ENCODE results near the gene UBE2J2. TPM values are rescaled to one million over a fixed set of nuclear protein-coding genes. Genes with fewer than 3 reads are reported as not detected.

UBE2J2 gene
- total RNA-seq, 1 experiment from 2014 or later, result 54.2 TPM

GRCh38 chr1:1222575-1223225, 51.0 kb downstream of the UBE2J2 start:
- BruUV-seq (replicated peaks), result no TSS peak
- H4K20me1 ChIP-seq (ENCODE audit: insufficient read depth), result peaks cover 11% of the 10 kb centered on the region
- TF ChIP-seq EZH2 (IDR thresholded peaks at IDR 0.05; ENCODE audit: low read depth) (no peak), CTCF (conservative IDR thresholded peaks at IDR 0.05) (no peak)

GRCh38 chr1:1221887-1222574, 51.6 kb downstream of the UBE2J2 start:
- H3K36me3 ChIP-seq (ENCODE audit: low read depth), result no peaks in the 10 kb centered on the region; the same call in 1 of the 2 replicates
- peaks cover 8% of the 10 kb centered on the region for H4K20me1 ChIP-seq (ENCODE audit: insufficient read depth)

More at GRCh38 chr1:1222575-1223225, 51.0 kb downstream of the UBE2J2 start:
- Histone ChIP-seq H3K9me2 (ENCODE audit: insufficient read depth) (no peaks in the 10 kb centered on the region), H3K36me3 (ENCODE audit: low read depth) (no peaks in the 10 kb centered on the region; the same call in 1 of the 2 replicates), H3K9me3 (ENCODE audit: insufficient read depth, low read depth) (no peaks in the 10 kb centered on the region), H3K27ac (no peak overlapping the region), H2AFZ (no peak overlapping the region), H3K4me3 (no peak overlapping the region), H3K4me1 (replicated peaks; ENCODE audit: insufficient read depth) (no peaks in the 10 kb centered on the region), H3F3A (ENCODE audit: insufficient read depth, low read depth) (peaks cover 6% of the 10 kb centered on the region; the same call in 1 of the 2 replicates), H3K4me2 (no peak overlapping the region), H3K27me3 (ENCODE audit: insufficient read depth, low read depth) (no peaks in the 10 kb centered on the region), H3K79me2 (ENCODE audit: low read depth) (peaks cover 14% of the 10 kb centered on the region; the same call in 1 of the 2 replicates)
- ChIA-PET CTCF (no interaction called here), POLR2A (ENCODE audit: unreplicated experiment) (no interaction called here)
- no peak for DNase-seq
- intact Hi-C loops (cut with micrococcal nuclease; ENCODE audit: unreplicated experiment), result no loop called here

GRCh38 chr1:1220197-1220596, 53.5 kb downstream of the UBE2J2 start:
- no peaks in the 10 kb centered on the region; the same call in 1 of the 2 replicates for H3K36me3 ChIP-seq (ENCODE audit: low read depth)
- intact Hi-C loops (cut with micrococcal nuclease; ENCODE audit: unreplicated experiment), result no loop called here

More at GRCh38 chr1:1221887-1222574, 51.6 kb downstream of the UBE2J2 start:
- H3K4me2 ChIP-seq, result no peak overlapping the region
- H3K9me3 ChIP-seq (ENCODE audit: insufficient read depth, low read depth), result no peaks in the 10 kb centered on the region
- no peak overlapping the region for H3K4me3 ChIP-seq
- DNase-seq, result no peak
- H3K79me2 ChIP-seq (ENCODE audit: low read depth), result peaks cover 12% of the 10 kb centered on the region; the same call in 1 of the 2 replicates
- H3K27ac ChIP-seq, result no peak overlapping the region
- H3K4me1 ChIP-seq (replicated peaks; ENCODE audit: insufficient read depth), result no peaks in the 10 kb centered on the region
- ChIA-PET POLR2A (ENCODE audit: unreplicated experiment) (no interaction called here), CTCF (no interaction called here)
- TF ChIP-seq EZH2 (IDR thresholded peaks at IDR 0.05; ENCODE audit: low read depth) (no peak), CTCF (conservative IDR thresholded peaks at IDR 0.05) (no peak)
- H3K9me2 ChIP-seq (ENCODE audit: insufficient read depth), result no peaks in the 10 kb centered on the region
- H3F3A ChIP-seq (ENCODE audit: insufficient read depth, low read depth), result peaks cover 6% of the 10 kb centered on the region; the same call in 1 of the 2 replicates
- no TSS peak for BruUV-seq (replicated peaks)
- intact Hi-C loops (cut with micrococcal nuclease; ENCODE audit: unreplicated experiment), result no loop called here
- no peaks in the 10 kb centered on the region for H3K27me3 ChIP-seq (ENCODE audit: insufficient read depth, low read depth)
- H2AFZ ChIP-seq, result no peak overlapping the region

More at GRCh38 chr1:1220197-1220596, 53.5 kb downstream of the UBE2J2 start:
- TF ChIP-seq CTCF (conservative IDR thresholded peaks at IDR 0.05), result no peak
- TF ChIP-seq EZH2 (IDR thresholded peaks at IDR 0.05; ENCODE audit: low read depth), result no peak
- peaks cover 6% of the 10 kb centered on the region for H3F3A ChIP-seq (ENCODE audit: insufficient read depth, low read depth)
- CTCF ChIA-PET, result no interaction called here
- H3K4me2 ChIP-seq, result no peak overlapping the region
- H3K79me2 ChIP-seq (ENCODE audit: low read depth), result 0 out of 2 replicates have a peak, but pooled peaks cover 2% of the 10 kb centered on the region
- no peak overlapping the region for H2AFZ ChIP-seq
- peaks cover 6% of the 10 kb centered on the region; the same call in 1 of the 2 replicates for H4K20me1 ChIP-seq (ENCODE audit: insufficient read depth)
- H3K27me3 ChIP-seq (ENCODE audit: insufficient read depth, low read depth), result no peaks in the 10 kb centered on the region
- H3K9me2 ChIP-seq (ENCODE audit: insufficient read depth), result no peaks in the 10 kb centered on the region
- POLR2A ChIA-PET (ENCODE audit: unreplicated experiment), result no interaction called here
- no peaks in the 10 kb centered on the region for H3K9me3 ChIP-seq (ENCODE audit: insufficient read depth, low read depth)
- no peak for DNase-seq
- no peaks in the 10 kb centered on the region for H3K4me1 ChIP-seq (replicated peaks; ENCODE audit: insufficient read depth)
- no peak overlapping the region for H3K4me3 ChIP-seq
- no TSS peak for BruUV-seq (replicated peaks)
- no peak overlapping the region for H3K27ac ChIP-seq

All from PC-9 (cell line).